Measurements from ENCODE around the gene STAG3. TPM values are rescaled to one million over a fixed set of nuclear protein-coding genes. Genes with fewer than 3 reads are reported as not detected.

Gene STAG3
- total and polyA plus RNA-seq, 9 of the 15 experiments (the other 6 are each of a cell fraction or from before 2014, with no cell fraction given) = 0.54 to 2.5 (median 1.7) TPM

DNA sequence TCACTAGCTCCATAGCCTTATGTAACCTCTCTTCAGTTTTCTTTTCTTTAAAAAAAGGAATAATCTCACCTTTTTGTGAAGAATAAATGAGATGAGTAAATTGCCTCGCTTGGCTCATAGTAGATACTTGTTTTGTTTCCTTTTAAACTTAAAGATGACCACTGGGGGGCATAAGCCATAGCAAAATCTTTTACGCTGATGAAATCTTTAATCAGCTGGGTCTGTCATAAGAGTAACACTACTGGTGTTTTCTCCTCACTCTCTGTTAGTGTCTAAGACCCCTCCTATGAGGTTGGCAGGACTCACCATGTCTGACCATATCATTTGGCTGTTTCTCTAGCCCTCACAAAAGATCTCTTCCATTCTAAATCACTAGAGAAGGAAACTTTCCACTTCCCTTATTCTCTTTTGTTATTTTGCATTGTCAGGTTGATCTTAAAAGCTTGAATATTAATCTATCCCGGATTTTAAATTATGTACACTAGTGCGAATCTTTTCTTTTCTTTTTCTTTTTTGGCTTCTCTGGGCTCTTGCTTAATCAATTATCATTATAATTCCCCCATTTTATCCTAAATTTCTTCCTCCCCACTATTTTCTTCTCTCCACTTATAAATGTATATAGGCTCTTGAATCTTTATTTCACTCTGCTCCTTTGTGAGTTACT lies 12.5 kb downstream of the STAG3 start (continued):
- TF ChIP-seq, protein P1, sequence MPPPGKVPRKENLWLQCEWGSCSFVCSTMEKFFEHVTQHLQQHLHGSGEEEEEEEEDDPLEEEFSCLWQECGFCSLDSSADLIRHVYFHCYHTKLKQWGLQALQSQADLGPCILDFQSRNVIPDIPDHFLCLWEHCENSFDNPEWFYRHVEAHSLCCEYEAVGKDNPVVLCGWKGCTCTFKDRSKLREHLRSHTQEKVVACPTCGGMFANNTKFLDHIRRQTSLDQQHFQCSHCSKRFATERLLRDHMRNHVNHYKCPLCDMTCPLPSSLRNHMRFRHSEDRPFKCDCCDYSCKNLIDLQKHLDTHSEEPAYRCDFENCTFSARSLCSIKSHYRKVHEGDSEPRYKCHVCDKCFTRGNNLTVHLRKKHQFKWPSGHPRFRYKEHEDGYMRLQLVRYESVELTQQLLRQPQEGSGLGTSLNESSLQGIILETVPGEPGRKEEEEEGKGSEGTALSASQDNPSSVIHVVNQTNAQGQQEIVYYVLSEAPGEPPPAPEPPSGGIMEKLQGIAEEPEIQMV (tag; conservative IDR thresholded peaks at IDR 0.05; ENCODE audit: low read depth) = 0 out of 2 replicates have a peak, but pooled peaks have one; percentile 3
- TF ChIP-seq PML (IDR thresholded peaks at IDR 0.05; ENCODE audit: low read length) (no peak), FOXA3 (CRISPR knock-in tag; conservative IDR thresholded peaks at IDR 0.05 in 1 of 2, IDR thresholded peaks at IDR 0.05 in 1 of 2) (no peak), SMARCA4 (IDR thresholded peaks at IDR 0.05) (peak; percentile 51; the same call in 1 of the 2 replicates), SPI1 (IDR thresholded peaks at IDR 0.05; ENCODE audit: borderline replicate concordance, low read depth, low read length) (peak; percentile 43; the same call in 1 of the 2 replicates), TBL1XR1 (IDR thresholded peaks at IDR 0.05; ENCODE audit: low read length in 2 of 2) (0 out of 4 replicates have a peak, but pooled peaks of 1 of the 2 experiments have one; percentile 15), HDAC2 (IDR thresholded peaks at IDR 0.05) (peak; percentile 49; the same call in 1 of the 2 replicates), CBX3 (IDR thresholded peaks at IDR 0.05; ENCODE audit: borderline replicate concordance in 1 of 2, low read length in 2 of 2) (no peak), EP400 (IDR thresholded peaks at IDR 0.05) (peak; percentile 67), U2AF2 (optimal IDR thresholded peaks at IDR 0.05; ENCODE audit: low read depth, low read length) (no peak), TAF15 (IDR thresholded peaks at IDR 0.05; ENCODE audit: low read depth, low read length) (no peak), KDM2B (CRISPR knock-in tag; IDR thresholded peaks at IDR 0.05) (no peak), L3MBTL2 (IDR thresholded peaks at IDR 0.05) (peak; percentile 55; the same call in 1 of the 2 replicates), MEF2A (IDR thresholded peaks at IDR 0.05; ENCODE audit: control insufficient read depth, low read depth, low read length) (no peak), DACH1 (IDR thresholded peaks at IDR 0.05; ENCODE audit: partially characterized antibody) (peak; percentile 80), ZNF57 (CRISPR knock-in tag; IDR thresholded peaks at IDR 0.05) (no peak)
- TF ChIP-seq, protein P2, sequence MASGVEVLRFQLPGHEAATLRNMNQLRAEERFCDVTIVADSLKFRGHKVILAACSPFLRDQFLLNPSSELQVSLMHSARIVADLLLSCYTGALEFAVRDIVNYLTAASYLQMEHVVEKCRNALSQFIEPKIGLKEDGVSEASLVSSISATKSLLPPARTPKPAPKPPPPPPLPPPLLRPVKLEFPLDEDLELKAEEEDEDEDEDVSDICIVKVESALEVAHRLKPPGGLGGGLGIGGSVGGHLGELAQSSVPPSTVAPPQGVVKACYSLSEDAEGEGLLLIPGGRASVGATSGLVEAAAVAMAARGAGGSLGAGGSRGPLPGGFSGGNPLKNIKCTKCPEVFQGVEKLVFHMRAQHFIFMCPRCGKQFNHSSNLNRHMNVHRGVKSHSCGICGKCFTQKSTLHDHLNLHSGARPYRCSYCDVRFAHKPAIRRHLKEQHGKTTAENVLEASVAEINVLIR (CRISPR knock-in tag; IDR thresholded peaks at IDR 0.05) = no peak
- TF ChIP-seq, protein P3, sequence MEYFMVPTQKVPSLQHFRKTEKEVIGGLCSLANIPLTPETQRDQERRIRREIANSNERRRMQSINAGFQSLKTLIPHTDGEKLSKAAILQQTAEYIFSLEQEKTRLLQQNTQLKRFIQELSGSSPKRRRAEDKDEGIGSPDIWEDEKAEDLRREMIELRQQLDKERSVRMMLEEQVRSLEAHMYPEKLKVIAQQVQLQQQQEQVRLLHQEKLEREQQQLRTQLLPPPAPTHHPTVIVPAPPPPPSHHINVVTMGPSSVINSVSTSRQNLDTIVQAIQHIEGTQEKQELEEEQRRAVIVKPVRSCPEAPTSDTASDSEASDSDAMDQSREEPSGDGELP (CRISPR knock-in tag; IDR thresholded peaks at IDR 0.05; ENCODE audit: borderline replicate concordance) = peak; percentile 66; the same call in 1 of the 2 replicates
- TF ChIP-seq, protein P4, sequence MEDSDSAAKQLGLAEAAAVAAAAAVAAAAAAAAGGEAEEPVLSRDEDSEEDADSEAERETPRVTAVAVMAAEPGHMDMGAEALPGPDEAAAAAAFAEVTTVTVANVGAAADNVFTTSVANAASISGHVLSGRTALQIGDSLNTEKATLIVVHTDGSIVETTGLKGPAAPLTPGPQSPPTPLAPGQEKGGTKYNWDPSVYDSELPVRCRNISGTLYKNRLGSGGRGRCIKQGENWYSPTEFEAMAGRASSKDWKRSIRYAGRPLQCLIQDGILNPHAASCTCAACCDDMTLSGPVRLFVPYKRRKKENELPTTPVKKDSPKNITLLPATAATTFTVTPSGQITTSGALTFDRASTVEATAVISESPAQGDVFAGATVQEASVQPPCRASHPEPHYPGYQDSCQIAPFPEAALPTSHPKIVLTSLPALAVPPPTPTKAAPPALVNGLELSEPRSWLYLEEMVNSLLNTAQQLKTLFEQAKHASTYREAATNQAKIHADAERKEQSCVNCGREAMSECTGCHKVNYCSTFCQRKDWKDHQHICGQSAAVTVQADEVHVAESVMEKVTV (CRISPR knock-in tag; IDR thresholded peaks at IDR 0.05) = peak; percentile 68
- TF ChIP-seq, protein P5, sequence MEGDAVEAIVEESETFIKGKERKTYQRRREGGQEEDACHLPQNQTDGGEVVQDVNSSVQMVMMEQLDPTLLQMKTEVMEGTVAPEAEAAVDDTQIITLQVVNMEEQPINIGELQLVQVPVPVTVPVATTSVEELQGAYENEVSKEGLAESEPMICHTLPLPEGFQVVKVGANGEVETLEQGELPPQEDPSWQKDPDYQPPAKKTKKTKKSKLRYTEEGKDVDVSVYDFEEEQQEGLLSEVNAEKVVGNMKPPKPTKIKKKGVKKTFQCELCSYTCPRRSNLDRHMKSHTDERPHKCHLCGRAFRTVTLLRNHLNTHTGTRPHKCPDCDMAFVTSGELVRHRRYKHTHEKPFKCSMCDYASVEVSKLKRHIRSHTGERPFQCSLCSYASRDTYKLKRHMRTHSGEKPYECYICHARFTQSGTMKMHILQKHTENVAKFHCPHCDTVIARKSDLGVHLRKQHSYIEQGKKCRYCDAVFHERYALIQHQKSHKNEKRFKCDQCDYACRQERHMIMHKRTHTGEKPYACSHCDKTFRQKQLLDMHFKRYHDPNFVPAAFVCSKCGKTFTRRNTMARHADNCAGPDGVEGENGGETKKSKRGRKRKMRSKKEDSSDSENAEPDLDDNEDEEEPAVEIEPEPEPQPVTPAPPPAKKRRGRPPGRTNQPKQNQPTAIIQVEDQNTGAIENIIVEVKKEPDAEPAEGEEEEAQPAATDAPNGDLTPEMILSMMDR (IDR thresholded peaks at IDR 0.05 in 2 of 3, conservative IDR thresholded peaks at IDR 0.05 in 1 of 3; ENCODE audit: insufficient read depth in 2 of 3, low read depth in 1 of 3, low read length in 3 of 3) = peak; percentile 65 to 80 (median 73); a peak in 5 of 6 replicates

All from K562 (cell line).